ENCODE data around the gene IPO11. TPM values are rescaled to one million over a fixed set of nuclear protein-coding genes. Genes with fewer than 3 reads are reported as not detected.

The IPO11 gene
- total and polyA plus RNA-seq, 2 experiments from 2014 or later: 18.7 to 64.7 TPM

DNA sequence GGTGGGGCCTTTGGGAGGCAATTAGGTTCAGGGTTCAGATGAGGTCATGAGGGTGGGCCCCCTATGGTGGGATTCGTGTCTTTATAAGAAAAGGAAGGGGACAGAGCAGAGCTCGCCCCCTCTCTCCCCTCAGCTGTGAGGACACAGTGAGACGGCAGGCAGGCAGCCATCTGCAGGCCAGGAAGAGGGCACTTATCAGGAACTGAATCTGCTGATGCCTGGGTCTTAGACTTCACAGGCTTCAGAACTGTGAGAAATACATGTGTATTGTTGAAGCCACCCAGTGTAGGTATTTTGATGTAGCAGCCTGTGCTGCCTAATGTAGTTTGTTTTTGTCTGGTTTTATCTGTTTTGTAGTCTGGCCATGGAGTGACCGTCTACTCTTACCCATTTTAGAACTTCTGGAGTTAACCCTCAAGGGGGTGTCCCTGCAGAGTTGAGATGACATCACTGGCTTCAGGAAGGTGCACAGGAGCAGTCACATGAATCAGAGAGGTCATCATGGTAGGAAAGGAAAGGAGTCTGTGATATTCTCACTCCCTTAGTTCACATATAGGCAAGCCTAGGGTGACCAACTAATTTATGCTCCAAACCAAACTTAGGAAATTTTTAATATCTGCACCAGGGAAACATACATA, 237.0 kb downstream of the IPO11 start:
- Mint-ChIP-seq H3K27ac (peak overlapping the region; percentile 57; the same call in 1 of the 2 replicates), H3K36me3 (ENCODE audit: low read depth) (peaks cover 17% of the 10 kb centered on the region), H3K27me3 (ENCODE audit: insufficient read depth, low read depth, poor library complexity) (peaks cover 3% of the 10 kb centered on the region), H3K4me1 (peaks cover 14% of the 10 kb centered on the region), H3K9me3 (peaks cover 10% of the 10 kb centered on the region), H3K4me3 (no peak overlapping the region)
- H3K36me3 ChIP-seq (ENCODE audit: insufficient read depth): no peaks in the 10 kb centered on the region
- no peaks in the 10 kb centered on the region for H3K9me2 ChIP-seq (ENCODE audit: insufficient read depth)
- no peaks in the 10 kb centered on the region for H3K79me2 ChIP-seq (replicated peaks; ENCODE audit: insufficient read depth)
- 0 out of 2 replicates have a peak overlapping the region, but pooled peaks have one; percentile 0 for H3K4me2 ChIP-seq
- no peak overlapping the region for H2AFZ ChIP-seq
- H3K27ac ChIP-seq (ENCODE audit: low read depth): no peak overlapping the region; the same call in 1 of the 2 replicates
- no peak for TF ChIP-seq POLR2AphosphoS5 (IDR thresholded peaks at IDR 0.05; ENCODE audit: low read depth)
- TF ChIP-seq EZH2 (IDR thresholded peaks at IDR 0.05; ENCODE audit: low read depth, unreplicated experiment): no peak
- no peak for TF ChIP-seq ZNF331 (CRISPR knock-in tag; IDR thresholded peaks at IDR 0.05; ENCODE audit: low read depth)
- TF ChIP-seq JUNB (IDR thresholded peaks at IDR 0.05; ENCODE audit: unreplicated experiment): no peak
- no peak for TF ChIP-seq REST (IDR thresholded peaks at IDR 0.05; ENCODE audit: unreplicated experiment)
- TF ChIP-seq, protein P1, sequence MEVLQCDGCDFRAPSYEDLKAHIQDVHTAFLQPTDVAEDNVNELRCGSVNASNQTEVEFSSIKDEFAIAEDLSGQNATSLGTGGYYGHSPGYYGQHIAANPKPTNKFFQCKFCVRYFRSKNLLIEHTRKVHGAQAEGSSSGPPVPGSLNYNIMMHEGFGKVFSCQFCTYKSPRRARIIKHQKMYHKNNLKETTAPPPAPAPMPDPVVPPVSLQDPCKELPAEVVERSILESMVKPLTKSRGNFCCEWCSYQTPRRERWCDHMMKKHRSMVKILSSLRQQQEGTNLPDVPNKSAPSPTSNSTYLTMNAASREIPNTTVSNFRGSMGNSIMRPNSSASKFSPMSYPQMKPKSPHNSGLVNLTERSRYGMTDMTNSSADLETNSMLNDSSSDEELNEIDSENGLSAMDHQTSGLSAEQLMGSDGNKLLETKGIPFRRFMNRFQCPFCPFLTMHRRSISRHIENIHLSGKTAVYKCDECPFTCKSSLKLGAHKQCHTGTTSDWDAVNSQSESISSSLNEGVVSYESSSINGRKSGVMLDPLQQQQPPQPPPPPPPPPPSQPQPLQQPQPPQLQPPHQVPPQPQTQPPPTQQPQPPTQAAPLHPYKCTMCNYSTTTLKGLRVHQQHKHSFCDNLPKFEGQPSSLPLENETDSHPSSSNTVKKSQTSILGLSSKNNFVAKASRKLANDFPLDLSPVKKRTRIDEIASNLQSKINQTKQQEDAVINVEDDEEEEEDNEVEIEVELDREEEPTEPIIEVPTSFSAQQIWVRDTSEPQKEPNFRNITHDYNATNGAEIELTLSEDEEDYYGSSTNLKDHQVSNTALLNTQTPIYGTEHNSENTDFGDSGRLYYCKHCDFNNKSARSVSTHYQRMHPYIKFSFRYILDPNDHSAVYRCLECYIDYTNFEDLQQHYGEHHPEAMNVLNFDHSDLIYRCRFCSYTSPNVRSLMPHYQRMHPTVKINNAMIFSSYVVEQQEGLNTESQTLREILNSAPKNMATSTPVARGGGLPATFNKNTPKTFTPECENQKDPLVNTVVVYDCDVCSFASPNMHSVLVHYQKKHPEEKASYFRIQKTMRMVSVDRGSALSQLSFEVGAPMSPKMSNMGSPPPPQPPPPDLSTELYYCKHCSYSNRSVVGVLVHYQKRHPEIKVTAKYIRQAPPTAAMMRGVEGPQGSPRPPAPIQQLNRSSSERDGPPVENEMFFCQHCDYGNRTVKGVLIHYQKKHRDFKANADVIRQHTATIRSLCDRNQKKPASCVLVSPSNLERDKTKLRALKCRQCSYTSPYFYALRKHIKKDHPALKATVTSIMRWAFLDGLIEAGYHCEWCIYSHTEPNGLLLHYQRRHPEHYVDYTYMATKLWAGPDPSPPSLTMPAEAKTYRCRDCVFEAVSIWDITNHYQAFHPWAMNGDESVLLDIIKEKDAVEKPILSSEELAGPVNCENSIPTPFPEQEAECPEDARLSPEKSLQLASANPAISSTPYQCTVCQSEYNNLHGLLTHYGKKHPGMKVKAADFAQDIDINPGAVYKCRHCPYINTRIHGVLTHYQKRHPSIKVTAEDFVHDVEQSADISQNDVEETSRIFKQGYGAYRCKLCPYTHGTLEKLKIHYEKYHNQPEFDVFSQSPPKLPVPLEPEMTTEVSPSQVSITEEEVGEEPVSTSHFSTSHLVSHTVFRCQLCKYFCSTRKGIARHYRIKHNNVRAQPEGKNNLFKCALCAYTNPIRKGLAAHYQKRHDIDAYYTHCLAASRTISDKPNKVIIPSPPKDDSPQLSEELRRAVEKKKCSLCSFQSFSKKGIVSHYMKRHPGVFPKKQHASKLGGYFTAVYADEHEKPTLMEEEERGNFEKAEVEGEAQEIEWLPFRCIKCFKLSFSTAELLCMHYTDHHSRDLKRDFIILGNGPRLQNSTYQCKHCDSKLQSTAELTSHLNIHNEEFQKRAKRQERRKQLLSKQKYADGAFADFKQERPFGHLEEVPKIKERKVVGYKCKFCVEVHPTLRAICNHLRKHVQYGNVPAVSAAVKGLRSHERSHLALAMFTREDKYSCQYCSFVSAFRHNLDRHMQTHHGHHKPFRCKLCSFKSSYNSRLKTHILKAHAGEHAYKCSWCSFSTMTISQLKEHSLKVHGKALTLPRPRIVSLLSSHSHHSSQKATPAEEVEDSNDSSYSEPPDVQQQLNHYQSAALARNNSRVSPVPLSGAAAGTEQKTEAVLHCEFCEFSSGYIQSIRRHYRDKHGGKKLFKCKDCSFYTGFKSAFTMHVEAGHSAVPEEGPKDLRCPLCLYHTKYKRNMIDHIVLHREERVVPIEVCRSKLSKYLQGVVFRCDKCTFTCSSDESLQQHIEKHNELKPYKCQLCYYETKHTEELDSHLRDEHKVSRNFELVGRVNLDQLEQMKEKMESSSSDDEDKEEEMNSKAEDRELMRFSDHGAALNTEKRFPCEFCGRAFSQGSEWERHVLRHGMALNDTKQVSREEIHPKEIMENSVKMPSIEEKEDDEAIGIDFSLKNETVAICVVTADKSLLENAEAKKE (CRISPR knock-in tag; IDR thresholded peaks at IDR 0.05): no peak
- TF ChIP-seq ZNF114 (CRISPR knock-in tag; IDR thresholded peaks at IDR 0.05): no peak
- TF ChIP-seq CTCF (conservative IDR thresholded peaks at IDR 0.05; ENCODE audit: low read depth in 2 of 2): no peak
- no peak for TF ChIP-seq STAT1 (IDR thresholded peaks at IDR 0.05; ENCODE audit: unreplicated experiment)
- TF ChIP-seq NANOG (IDR thresholded peaks at IDR 0.05; ENCODE audit: borderline replicate concordance): no peak
- no peak for TF ChIP-seq EZH2phosphoT487 (IDR thresholded peaks at IDR 0.05; ENCODE audit: unreplicated experiment)
- TF ChIP-seq ETS1 (IDR thresholded peaks at IDR 0.05): no peak
- no peak for TF ChIP-seq CREB1 (CRISPR knock-in tag; IDR thresholded peaks at IDR 0.05; ENCODE audit: low read depth)
- ATAC-seq: peak; percentile 56
- H3K27me3 ChIP-seq (ENCODE audit: insufficient read depth): no peaks in the 10 kb centered on the region
- no peaks in the 10 kb centered on the region for H4K20me1 ChIP-seq (replicated peaks; ENCODE audit: insufficient read depth)
- no peak for DNase-seq (ENCODE audit: low spot score)
- no peak overlapping the region for H3K4me3 ChIP-seq
- H3F3A ChIP-seq (replicated peaks; ENCODE audit: low read depth): no peaks in the 10 kb centered on the region
- H3K4me1 ChIP-seq (ENCODE audit: insufficient read depth): no peaks in the 10 kb centered on the region

Data from GM23338 (cell line).